IPS-NIHi11 (cell line): ENCODE results near the gene PODXL2.

Source experiments
- DNase-seq: peaks from one replicate; pipeline ENCODE4 v3.0.0; 2012; ENCODE audit warnings: mixed read lengths, low spot score

PODXL2 gene, protein sequence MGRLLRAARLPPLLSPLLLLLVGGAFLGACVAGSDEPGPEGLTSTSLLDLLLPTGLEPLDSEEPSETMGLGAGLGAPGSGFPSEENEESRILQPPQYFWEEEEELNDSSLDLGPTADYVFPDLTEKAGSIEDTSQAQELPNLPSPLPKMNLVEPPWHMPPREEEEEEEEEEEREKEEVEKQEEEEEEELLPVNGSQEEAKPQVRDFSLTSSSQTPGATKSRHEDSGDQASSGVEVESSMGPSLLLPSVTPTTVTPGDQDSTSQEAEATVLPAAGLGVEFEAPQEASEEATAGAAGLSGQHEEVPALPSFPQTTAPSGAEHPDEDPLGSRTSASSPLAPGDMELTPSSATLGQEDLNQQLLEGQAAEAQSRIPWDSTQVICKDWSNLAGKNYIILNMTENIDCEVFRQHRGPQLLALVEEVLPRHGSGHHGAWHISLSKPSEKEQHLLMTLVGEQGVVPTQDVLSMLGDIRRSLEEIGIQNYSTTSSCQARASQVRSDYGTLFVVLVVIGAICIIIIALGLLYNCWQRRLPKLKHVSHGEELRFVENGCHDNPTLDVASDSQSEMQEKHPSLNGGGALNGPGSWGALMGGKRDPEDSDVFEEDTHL

DNA sequence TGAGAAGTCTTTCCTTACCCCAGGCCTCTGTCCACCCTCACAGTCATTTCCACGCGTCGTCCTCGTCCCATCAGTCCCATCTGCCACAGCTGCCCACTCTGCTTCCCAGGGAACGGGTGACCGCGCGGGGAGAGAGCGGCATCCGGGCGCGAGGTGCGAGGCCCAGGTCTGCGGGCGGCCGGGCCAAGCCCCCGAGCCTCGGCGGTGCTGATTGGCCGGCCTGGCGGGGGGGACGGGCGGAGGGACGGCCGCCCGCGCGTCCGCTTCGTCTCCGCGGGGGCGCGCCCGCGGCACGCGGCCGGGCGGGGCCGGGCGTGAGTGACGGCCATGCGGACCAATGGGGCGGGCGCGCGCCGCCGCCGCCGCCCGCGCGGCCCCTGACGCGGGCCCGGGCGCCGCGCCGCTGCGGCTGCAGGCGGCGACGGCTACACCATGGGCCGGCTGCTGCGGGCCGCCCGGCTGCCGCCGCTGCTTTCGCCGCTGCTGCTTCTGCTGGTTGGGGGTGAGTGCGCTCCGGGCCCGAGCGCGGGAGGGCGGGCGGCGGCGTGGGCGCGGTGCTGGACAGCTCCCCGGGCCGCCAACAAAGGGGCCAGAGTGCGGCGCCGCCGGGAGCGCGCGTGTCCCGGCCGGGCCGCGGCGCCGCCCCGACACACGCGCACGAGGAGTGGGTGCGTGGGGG, at the start of gene PODXL2:
Gene PODXL2 (plus strand): TSS at position 398 of the 679 bp plus-strand sequence. CDS start 35 bp downstream, at position 433.
- peak; percentile 96 for DNase-seq

DNA sequence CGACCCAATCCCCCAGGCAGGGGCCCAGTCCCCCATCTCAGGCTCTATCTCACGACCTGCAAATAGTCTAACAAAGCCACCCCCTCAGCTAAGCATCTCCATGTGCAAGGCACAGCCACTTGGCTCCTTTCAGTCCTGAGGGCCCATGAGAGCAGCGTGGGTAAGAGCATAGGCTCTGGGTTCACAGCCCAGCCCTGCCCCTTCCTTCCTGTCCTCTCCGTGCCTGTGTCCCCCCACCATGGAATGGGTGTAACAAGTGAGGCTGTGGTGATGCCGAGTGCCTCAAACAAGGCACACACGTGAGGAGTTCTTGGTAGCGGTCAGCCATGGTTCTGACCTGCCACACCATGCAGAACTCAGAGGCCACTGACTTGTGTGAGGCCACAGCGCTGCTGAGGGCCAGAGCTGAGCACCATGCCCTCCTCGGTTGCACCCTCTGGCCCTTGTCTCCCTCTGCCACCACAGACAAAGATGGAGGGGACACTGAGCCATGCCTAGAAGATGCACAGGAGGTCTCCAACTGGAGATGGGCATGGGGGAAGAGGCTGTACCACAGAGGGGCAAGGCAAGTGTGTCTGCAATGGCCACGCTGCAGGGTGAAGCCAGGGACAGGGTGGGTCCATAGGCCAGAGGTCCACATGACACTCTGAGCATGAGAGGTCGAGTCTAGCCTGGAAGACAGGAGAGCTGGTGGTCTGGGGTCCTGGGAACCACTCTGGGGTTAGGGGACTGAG, 48.5 kb upstream of the PODXL2 start:
- DNase-seq = no peak

DNA sequence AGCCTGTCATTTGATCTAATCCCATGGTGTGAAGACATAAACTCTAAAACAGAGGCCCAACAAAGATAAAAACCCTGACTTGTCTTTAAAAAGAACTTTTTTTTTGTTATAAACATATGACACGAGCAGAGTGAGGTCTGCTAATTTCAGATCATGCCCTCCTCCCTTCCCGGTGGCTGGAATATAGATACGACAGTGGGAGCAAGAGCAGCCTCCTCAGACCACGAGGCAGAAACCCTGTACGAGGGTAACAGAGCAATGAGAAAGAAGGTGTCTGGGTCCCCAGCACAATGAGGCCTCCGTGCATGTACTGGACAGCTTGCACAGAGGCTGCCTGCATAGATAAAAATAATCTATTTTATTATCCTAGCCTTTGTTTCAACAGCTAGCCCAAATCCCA, 44.3 kb upstream of the PODXL2 start:
- DNase-seq = no peak

DNA sequence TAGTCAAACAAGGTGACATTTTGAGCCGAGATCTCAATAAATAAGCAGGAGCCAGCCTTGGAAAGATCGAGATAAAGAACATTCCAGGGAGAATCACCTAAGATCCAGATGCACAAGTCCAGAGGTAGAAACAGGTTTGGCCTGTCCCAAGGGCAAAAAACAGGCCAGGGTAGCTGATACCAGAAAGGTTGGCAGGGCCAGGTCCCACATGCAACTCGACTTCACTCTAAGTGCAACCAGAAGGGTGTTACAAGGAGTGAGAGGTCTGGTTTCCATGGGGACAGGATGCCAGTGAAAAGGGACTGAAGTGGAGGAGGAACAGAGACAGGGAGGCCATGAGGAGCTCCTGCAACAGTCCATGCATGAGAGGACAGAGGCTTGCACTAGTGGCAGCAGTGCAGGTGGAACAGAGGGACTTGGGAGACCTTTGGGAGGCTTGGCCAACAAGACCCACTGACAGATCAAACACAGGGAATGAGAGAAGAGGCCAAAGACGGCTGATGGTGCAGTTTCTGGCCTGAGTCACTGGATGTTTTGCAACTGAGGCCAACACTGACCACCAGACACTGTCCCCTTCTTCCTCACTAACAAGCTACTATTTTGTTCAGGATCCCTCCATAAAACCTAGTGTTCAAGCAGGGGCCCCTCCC, 43.7 kb upstream of the PODXL2 start:
- DNase-seq = no peak

DNA sequence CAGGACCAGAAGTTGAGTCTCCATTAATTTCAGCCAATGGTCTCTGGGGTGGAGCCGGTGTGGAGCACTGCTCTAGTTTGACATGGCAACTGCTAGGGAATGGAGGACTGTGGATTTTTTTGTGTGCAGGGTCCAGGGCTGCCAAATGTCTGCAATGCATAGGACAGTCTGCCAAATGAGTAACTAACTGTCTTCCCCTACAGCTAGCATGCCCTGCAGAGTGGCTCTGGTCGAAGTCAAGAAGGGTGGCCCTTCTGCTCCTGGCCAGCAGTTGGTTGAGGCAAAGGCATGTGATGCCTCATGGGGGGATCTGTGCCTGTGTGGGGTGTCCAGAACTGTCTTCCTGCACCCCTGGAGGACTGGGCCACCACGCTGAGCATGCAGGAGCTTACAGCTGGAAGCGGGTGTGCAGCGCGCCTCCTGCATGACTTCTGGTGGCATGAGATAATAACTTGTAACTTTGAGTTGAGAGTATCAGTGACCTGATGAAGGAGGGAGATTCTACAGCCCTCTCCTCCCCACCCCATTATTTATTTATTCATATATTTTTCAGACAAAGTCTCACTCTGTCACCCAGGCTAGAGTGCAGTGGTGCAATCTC, 43.1 kb upstream of the PODXL2 start:
- DNase-seq = no peak

DNA sequence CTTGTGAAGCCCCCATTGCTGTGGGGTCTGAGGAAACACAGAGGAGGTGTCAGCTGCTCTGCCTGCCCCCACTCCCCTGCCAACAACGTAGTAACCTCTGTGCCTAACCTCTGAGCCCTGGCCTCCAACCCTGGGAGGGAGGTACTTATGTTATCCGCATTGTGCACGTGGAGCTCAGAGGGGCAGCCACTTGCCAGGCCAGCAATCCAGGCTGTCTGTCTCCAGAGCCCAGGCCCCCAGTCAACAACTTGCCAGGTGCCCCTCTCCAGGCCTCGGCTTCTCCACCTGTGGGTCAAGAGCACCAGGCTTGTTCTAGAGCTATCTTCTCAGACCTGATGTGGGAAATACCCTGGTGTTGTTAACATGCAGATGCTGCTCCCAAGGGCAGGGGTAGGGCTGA, 41.1 kb upstream of the PODXL2 start:
- no peak for DNase-seq

DNA sequence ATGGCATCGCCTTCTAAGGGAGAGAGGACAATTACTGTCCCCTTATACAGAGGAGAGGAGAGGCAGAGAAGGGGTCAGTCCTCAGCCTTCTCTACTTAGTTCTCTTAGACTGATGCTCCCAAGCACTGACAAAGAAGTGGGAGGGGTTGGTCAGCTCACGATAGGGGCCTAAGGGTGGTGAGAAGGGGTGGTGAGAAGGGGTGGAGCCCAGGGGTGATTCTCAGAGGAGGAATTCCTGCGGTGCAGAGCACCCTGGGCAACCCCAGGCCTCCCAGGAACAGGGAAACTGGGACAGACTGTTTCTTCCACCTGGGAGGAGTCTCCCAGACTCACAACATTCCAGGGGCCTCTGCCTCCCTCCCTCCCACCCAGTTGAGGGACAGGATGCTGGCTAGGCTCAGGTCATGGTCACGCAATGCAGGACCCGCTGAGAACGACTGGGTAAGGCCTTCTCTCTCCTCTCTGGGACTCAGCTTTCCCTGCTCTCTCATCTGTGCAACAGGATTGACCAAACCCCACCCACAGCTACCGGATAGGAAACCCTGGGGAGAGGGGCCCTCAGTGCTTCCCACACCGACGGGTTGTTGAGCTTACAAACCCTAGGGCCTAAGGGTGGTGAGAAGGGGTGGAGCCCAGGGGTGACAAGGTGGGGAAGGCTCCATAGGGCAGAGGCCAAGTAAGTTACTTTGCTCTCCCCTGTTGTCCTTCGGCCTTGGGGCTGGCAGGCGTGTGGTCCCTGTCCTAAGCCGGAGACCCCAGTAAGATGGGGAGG, 40.0 kb upstream of the PODXL2 start:
- no peak for DNase-seq

DNA sequence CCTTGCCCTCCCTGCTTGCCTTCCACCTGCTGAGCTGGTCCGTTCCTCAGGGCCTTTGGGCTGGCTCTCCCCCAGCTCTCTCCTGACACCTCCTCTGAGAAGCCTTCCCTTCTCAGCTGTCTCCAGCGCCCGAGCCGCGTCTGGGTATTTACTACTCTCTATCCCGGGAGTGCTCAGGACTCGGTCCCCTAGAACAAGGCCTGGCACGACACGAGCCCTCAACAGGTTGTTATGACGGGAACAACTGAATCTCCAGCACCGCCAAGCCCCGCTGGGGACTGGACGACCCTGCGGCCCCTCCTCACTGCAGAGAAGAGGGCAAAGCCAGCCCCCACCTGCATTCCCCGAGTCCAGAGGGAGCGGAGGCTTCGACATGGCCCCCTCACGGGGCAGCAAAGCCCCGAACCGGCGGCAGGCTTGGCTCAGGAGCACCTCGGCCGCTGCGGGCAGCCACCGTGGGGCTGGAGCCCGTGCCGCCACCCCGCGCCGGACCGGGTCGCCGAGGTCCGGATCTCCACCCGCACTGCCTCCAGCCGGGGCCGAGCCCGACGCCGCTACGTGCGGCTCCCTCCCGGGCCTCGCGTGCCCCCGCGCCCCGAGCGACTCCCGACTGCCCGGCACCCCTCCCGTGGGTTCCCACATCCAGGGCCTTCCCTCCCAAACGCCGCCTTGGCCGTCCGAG, 39.2 kb upstream of the PODXL2 start:
- DNase-seq = no peak

DNA sequence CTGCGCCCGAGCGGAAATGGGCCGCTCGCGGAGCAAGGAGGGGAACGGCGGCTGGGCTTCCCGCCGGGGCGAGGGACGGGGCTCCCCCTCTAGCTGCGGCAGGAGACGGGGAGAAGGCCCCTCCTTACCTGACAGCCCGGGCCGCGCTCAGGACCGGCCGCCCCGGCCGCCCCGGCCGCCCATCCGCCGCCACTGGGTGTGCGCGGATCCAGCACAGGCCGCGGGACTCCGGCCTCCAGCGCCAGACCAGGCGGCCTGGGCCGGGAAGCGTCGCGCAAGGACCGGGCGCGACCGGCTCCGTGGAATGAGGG, 38.7 kb upstream of the PODXL2 start:
- no peak for DNase-seq

DNA sequence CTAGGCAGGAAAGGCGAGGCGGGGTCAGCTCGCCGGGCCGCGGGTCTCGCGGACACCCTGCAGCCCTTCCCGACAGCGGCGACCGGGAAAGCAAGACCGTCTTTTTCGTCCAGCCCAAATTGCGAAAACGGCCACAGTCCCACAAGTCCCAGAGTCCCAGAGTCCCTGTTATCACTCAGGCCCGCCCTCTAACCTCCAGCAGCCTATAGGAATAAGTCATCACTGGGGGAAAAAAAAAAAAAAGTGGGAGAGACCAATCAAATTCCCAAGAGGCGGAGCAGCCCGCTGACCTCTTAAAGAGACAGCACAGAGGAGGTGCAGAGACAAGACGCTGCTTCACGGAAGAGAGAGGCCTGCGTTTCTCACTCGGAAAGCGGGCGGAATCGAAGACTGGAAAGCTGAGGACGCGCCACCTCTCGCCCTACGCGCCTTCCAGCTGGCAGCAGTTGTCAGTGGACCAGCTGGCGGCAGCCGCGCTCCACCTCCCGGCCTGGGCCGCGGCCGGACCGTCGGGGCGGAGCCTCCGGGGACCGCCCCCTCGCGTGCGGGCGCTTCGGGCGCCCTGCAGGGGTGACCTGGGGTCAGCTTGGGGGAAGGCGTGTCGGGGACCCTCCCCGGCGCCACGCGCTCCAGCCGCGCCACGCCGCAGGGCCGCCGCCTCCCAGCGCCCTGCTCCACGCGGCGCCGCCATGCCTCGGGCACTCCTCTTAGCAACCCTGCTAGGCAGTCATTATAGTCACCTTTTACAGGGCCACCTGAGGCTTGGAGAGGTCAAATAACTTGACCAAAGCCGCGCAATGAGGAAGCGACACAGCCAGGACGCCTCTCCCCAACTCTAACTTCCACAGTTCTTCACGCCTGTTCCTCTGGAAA, 38.2 kb upstream of the PODXL2 start, which contains the start of gene TPRA1:
Gene TPRA1 (minus strand): TSS at position 141 of the 873 bp plus-strand sequence. CDS start 10,587 bp downstream, outside the sequence.
- DNase-seq = peak; percentile 92

DNA sequence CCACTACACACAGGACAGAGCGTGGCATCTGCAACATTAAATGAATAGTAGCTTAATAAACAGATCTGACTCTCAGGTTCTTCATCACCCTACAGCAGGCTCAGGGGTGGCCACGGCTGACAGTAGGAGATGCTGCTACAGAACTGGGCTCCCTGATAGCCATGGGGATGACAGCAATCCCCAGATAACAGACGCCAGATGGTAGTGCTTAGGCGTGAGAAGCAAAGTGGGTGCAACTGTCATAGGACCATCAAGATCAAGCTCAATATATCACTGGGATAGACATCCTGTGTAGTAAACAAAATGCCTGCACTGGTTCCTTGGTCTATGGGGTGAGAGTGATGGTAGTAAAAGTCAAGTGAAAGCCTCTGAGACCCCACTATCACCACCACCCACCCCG, 35.8 kb upstream of the PODXL2 start:
- DNase-seq = no peak

DNA sequence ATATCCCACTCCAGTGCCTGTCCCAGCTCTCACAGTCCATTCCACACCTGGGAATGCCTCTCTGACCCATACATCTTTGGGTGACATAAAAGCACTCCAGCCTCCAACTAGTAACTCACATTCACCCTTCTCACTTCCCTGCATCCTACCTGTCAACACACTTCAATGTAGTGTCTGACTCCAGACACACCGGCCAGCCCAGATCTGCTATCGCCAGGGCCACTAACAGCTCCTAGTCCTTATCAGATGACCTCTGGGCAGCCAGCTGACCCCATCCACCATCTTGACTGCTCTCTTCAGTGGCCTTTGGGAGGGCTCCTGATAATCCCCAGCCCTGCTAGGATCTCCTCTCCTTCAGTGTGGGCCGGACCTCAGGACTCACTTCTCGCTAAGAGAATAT, 33.7 kb upstream of the PODXL2 start:
- no peak for DNase-seq

DNA sequence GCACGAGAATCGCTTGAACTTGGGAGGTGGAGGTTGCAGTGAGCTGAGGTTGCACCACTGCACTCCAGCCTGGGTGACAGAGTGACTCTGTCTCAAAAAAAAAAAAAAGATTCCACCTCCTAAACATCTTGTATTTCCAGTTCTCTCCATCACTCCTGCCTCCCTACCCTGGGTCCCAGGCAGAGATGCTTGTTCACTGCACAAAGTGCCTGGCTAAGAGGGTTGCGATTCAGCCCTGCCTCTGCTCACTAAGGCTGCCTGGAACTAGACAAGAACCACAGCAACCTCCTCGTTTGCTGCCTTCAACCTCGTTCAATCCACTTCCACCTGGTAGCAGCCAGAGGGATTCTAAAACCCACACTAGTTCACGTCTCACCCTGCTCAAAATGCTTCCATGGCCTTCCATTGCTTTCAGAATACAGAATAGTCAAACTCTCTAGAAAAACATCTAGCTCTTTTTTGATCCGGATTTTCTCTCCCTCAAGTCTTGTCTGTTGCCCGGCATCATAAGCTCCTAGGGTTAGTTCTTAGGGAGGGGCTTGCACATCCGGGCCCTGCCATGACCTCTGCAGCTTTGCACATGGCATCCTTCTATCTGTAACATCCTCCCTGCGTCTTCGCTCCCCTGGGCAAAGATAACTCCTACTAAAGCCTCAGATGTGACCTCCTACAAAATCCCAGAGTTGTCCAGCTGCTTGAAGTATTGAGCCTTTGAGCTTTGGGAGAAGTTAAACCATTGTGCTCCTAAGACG, 31.8 kb upstream of the PODXL2 start:
- no peak for DNase-seq

DNA sequence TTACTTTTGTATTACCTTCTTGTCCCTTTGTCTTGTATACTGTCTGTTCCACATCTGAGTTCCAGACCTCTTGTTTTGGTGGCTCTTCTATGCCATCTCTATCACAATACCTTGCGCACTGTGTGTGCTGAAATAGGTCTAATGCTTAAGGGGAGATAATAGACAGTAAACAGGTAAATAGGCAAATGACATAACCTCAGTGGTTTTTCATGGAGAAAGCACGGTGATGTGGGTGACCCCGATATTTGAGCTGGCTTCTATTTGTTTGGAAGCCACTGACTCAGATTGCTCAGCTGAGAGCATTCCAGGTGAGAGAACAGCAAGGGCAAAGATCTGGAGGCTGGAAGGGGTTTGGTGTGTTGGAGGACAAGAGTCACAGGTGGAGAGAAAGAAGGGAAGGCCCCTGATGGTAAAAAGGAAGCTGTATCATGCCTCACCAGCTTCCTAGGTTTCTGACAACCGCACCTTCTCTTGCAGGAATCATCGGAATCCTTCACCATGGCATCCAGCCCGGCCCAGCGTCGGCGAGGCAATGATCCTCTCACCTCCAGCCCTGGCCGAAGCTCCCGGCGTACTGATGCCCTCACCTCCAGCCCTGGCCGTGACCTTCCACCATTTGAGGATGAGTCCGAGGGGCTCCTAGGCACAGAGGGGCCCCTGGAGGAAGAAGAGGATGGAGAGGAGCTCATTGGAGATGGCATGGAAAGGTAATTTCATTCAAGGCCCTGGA, 30.0 kb upstream of the PODXL2 start:
- DNase-seq = no peak

DNA sequence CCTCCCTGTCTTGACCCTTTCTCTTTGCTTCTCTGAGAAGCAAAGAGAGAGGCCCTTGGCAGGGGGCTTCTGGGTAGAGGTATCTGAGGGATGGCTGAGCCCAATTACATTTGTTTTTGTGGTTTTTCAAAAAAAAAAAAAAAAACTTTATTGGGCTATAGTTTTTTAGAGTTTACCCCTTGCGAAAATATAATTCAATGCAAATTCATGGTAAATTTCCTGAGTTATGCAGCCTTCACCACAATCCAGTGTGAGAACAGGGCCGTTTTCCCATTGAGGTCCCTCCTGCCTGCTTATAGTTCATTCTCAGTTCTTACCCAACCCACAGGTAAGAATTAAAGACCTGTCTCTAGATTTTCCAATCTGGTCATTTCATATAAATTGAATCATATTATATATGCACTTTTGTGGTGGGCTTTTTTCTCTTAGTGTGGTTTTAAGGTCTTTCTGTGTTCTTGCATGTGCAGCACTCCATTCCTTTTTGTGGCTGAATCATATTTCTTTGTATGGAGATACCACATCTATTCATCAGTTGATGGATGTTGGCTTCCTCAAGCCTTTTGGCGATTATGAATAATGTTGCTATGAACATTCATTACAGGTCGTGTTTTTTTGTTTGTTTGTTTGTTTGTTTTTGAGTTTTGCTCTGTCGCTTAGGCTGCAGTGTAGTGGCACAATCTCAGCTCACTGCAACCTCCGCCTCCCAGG, 28.1 kb upstream of the PODXL2 start:
- no peak for DNase-seq

DNA sequence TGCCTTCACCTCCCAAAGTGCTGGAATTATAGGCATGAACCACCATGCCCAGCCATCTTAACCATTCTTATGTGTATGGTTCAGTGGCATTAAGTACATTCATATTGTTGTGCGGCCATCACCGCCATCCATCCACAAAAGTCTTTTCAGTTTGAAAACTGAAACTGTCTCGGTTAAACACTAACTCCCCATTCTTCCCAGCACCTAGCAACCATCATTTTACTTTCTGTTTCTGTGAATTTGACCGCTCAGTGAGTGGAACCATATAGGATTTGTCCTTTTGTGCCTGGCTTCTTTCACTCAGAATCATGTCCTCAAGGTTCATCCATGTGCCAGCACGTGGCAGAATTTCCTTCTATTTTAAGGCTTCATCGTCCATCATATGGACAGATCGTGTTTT, 24.9 kb upstream of the PODXL2 start:
- no peak for DNase-seq

DNA sequence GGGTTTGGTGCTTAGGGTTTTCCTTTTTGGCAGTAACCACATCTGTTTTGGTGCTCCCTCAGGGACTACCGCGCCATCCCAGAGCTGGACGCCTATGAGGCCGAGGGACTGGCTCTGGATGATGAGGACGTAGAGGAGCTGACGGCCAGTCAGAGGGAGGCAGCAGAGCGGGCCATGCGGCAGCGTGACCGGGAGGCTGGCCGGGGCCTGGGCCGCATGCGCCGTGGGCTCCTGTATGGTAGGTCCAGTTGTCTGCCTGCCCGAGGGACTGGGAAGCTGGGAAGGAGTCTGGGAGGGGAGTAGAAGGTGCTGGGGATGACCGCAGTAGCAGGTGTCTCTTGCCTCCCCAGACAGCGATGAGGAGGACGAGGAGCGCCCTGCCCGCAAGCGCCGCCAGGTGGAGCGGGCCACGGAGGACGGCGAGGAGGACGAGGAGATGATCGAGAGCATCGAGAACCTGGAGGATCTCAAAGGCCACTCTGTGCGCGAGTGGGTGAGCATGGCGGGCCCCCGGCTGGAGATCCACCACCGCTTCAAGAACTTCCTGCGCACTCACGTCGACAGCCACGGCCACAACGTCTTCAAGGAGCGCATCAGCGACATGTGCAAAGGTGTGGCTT, 24.3 kb upstream of the PODXL2 start:
- no peak for DNase-seq
